Suppressor macrophage treated with lipopolysaccharide for 4 hours (primary cell): ENCODE data around the gene SYNPR.
A peak's percentile ranks its signal among the peaks of the same experiment; 100 is the strongest.

Experiments used
- DNase-seq: peaks from one replicate; pipeline ENCODE4 v3.0.0-alpha.2; 2020

The SYNPR gene

GRCh38 chr3:63386568-63386967 is 108.5 kb downstream of the SYNPR start:
- DNase-seq: no peak

DNA sequence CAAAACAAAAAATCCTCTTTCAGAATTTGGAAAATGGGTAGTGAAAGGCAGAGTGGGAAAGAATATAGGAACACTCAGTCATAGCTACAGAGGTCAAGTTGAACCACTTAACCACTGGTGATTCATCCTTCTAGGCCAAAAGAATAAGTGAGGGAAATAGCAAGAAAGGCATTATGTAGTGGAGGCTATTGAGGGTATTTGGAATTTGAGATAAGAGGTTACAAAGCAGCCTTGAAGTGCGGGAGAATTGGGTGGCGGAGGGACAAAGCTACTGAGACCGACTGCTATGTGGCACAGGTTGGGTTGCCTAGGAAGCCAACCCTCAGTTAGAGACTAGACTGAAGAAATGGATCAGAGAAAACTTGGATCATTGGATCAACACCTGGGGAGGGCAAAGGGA is 109.5 kb downstream of the SYNPR start:
- DNase-seq: no peak

DNA sequence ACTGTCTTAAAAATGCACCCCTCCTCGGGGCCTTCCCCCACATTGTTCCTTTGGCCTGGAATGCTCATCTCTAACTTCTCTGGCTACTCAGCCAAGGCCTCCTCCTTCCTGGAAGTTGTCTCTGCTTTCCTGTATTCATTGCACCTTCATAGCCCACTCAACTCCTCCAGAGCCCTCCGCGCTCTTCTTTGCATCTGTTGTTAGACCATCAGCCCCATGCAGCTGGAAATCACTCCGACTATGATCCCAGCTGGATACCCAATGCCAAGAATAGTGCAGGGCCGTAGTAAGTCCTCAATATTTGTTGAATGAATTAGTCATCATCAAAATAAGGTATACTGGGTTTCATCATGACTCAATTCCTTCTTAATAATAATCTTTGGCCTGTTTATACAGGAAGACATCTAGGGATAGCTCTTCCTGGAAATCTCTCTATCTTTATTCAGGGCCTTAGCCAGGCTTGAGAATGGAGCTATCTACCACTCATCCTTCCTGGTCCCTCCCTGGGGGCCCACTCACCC is 112.7 kb downstream of the SYNPR start:
- no peak for DNase-seq

DNA sequence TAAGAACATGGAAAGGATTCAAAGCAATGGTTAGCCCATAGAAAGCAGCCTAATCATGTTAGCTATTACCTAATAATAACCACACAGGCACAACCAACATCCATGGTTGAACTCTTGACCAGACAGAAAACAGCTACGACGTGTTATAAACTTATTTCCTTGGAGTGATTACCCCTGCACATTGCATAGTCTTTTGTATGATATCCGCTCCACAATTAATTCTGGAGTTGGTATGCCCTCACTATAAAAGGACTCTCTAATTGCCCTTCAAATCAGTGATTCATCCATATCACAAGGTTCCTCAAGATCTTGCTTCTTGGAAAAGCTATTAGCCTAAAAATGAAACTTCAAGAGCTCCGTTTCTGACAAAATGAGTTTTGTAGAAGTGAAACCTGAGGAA is 117.9 kb downstream of the SYNPR start:
- peak; percentile 6 for DNase-seq

DNA sequence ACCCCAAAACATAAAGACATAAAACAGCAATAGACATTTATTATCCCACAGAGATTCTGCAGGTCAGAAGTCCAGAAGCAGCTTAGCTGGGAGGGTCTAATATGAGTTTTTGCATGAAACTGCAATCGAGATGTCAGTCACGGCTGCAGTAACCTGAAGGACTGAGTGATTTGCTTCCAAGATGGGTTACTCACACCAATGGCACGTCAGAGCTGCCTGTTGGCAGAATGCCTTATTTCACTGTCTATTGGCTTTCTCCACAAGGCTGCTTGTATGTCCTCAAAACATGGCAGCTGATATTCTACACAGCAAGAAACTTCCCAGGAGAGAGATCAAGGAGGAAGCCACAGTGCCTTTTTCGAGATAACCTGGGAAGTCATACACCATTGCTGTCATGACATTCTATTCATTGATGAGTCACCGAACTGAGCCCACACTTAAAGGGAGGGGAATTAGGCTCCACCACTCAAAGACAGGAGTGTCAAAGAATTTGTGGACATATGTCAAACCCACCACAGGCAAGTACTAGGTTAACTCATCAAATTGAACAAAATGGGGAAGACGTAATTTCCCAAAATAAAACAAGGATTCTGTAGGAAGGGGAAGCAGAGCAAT is 122.2 kb downstream of the SYNPR start:
- no peak for DNase-seq

- DNase-seq: no peak
Measured at GRCh38 chr3:63405882-63406281, 127.8 kb downstream of the SYNPR start.

DNA sequence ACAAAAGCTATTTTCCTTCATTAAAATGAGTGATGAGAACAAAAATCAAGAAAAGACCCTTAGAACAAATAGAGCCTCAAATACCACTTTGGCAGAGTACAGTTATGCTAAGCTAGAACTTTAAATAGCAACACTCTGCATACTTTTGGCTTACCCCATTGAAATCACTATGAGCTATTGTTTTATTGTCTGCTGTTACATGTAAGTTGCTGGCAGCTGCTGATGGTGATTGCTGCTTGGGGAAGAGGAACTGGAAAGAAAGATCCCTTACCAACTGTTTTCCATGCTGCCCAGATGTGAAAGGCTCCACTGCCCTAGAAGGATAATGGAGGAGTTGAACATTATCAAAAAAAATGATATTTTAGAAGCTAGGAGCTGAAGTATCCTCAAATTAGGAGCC is 135.4 kb downstream of the SYNPR start:
- no peak for DNase-seq

DNA sequence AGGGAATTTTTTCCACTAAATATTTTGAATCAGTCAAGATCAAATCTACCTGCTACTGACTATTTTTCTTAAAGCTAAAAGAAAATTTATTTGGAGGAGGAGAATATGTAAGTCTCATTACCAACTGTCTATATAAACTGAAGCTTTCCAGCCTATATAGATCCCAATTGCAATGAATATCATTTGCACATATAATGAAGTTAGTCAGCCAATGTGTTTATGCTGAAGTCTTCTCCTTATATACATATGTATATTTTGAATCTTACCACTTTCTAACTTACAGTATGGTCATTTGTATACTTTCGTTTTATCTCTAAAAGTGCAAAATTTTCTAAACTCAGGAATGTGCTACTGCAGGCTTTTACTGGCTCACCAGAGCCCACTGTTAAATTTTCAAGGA is 136.5 kb downstream of the SYNPR start:
- no peak for DNase-seq

DNA sequence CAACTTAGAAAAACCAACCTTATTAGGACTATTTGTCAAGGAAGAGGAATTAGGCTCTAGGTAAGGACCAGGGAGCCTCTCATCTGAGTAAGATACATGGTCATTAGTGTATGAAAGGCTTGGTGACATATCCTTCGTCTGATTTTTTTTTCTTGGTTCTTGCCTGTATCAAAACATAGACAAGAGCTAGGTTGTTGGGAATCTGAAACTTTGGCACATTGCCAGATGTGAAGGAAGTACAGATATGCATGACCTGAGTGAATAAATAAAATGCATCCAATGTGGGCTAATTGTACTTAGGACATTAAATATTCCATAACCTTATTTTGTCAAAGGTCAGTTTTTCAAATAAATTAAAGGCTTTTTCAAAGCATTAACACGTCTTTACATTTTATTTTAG is 151.8 kb downstream of the SYNPR start:
- no peak for DNase-seq

DNA sequence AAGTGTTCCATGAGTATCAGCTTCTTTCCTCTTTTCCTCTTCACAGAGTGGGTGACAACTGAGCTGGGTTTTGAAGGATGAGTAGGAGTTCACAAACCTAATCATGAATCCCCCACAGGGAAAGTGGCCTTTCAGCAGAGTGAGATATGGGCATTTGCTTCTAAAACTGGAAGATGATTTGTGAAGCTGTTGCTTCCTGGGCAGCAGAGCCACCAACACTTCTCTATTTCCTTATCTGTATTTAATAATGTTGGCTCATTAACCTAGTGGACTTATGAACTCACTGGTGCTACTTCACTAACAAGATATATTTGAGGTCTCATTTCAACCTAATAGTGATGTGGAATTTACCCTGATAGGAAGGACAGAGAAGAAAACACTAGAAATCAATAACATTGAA is 152.8 kb downstream of the SYNPR start:
- DNase-seq: no peak

- DNase-seq: no peak
Measured at GRCh38 chr3:63437858-63438257, 159.8 kb downstream of the SYNPR start.

DNA sequence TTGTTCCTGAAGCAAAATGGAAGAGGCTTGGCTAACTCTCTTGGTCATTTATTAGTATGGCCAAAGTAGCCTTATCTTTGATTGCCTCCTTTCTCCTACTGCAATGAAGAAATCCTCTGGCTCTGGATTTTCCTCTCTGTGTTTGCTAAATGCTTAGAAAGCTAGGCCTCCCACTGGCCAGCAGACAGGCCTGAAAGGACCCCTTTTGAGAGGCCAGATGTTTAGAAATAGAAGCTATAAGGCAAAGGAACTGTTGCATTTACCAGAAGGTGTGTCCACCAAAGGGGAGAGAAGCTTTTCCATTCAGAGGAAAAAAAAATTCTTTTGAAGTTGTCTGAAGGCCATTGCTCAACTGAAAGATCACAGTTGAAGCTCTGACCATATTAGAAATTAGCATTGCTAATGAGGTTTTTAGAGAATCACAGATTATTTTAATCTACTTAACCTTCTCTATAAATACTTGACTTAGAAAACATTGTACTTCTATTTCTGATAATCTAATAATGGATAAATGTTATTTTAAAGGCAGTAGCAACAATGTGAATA is 160.8 kb downstream of the SYNPR start:
- no peak for DNase-seq

GRCh38 chr3:63441262-63441661 is 163.2 kb downstream of the SYNPR start:
- no peak for DNase-seq

DNA sequence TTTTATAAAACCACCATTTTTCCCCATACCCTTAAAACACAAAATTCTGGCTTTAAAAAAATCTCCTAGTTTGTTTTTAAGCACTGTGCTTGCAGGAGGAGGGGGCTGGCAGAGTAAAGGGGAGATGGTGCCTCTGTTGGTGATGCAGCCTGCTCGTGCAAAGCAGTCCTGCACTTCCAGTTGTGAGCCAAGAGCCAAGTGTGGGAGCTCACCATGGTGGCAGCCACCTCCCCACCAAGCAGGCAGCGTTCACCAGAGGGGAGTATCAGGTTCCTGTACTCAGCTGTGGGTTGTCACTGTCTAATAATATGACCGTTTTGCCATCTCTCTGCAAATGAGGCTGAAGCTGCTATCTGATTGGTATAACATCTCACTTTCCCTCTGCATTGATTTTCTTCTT is 164.8 kb downstream of the SYNPR start:
- DNase-seq: no peak

- no peak for DNase-seq
Measured at GRCh38 chr3:63450023-63450422, 171.9 kb downstream of the SYNPR start.

- no peak for DNase-seq
Measured at GRCh38 chr3:63450634-63451363, 172.7 kb downstream of the SYNPR start.

DNA sequence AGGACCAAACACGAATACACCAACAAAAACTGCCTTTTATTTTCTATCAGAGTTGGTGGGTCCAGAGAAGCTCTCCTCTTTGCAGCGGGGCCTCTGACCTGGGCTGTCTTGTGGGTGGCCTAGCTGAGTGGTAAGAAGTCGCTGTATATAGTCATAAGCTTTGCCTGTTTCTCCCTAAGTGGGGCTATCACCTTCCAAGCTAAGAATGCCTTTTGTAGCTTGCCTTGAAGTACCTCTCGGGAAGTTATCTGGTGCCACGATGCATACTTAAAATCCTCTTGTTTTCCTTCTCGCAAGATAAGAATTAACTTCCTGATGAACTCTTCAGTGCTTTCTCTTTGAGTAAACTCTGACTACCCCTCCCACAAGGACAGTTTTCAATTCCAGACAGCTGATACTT is 178.8 kb downstream of the SYNPR start:
- no peak for DNase-seq

DNA sequence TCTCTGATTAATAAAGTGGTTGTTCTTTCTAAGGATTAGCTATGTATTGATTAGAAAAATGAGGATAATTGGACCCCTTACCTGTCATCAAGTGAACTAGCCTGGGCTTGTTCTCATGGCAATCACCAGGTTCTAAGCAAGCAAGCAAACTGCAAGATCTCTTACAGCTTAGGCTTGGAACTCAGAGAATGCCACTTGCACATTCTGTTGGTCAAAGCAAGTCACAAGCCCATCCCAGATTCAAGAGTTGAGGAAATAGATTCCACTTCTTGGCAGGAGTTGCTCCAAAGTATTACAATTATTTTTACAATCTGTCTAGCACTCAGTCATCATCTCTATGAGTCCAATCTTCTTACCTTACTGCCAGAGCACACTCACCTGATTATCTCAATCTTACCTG is 180.3 kb downstream of the SYNPR start:
- no peak for DNase-seq

DNA sequence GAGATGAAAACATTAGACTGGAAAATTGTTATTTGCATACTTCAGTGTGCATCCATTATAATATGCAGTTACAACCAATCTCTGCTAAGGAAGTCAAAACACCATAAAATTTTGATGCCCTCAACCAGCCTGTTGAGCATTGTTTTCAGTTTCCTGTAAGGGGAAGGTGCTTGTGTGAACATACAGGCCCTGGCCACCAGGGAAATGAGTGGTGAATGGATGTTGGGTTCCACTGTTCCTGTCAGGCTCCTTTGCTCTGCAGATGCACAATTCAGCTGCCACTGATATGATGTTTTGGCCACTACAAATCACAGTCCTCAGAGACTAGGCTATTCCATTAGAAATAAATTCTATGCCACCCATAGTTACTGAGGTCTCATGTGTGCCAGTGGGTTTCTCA is 184.6 kb downstream of the SYNPR start:
- DNase-seq: no peak

DNA sequence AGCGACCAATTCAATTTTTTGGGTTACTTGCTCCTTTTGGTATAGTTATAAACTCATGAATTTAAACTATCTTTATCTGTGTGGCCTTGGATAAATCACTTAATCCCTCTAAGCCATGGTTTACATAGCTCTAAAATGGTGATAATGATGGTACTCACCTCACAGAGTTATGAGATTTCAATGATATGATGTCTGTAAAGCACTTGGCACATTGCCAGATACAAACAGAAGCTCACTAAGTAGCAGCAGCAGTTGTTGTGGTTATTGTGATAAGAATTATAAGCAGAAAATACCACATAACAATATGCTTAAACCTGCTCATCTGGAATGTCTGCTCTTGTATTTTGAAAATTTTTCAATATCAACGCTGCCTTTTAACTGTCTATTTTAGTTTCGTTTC is 189.3 kb downstream of the SYNPR start:
- DNase-seq: no peak

DNA sequence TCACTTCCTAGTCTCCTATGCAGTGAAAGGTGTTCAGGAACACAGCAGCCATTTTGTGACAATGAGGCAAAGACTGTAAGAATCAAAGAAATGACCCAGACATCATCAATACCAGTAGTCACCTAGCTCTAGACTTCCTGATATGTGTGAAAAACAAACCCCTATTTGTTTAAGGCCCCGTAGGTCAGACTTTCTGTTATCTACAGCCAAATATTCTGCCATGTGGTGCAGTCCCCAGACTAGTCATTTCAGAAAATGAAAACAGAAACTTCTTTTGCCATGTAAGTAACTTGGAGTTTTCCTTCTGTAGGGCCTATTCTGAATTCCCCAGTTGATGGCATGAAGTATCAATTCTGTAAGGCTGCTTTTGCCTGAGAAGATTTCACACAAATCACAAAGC is 192.6 kb downstream of the SYNPR start:
- DNase-seq: no peak

DNA sequence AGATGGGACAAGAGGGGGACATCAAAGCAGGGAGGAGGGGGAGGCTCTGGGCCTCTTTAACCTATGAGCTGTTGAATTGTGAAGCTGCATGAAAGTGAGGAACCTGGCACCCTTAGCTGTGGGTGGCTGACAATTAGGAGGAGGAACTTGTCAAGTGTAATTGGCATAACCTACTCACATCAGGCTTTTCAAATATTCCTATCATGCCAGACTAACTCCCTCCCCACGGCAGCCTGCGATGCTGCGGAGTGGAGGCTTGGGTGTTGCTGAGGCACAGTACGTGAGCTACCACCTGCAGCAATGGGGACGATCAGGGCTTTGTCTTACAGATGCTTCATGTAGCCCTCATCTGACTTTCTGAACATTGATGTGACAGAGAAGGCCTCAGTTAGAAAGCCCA is 193.7 kb downstream of the SYNPR start:
- no peak for DNase-seq

- DNase-seq: no peak
Measured at GRCh38 chr3:63473641-63474166, 195.6 kb downstream of the SYNPR start.

GRCh38 chr3:63474828-63475518 is 196.9 kb downstream of the SYNPR start:
- no peak for DNase-seq
